Muscle of back (tissue), 11 donors: Measurements from ENCODE around the gene SLC25A33. TPM values are rescaled to one million over a fixed set of nuclear protein-coding genes. Genes with fewer than 3 reads are reported as not detected.

ENCODE experiments used
- DNase-seq, 3 donors: peaks; one replicate each; pipeline versions ENCODE4 v3.0.0 to v3.0.0-alpha.2; 2013
- polyA plus RNA-seq, 10 donors: library from polyadenylated mRNA; unstranded; fragments of 120-200 nt; gene quantifications; one replicate each; pipeline ENCODE4 v1.2.1, GENCODE V29; 2013; ENCODE audit not compliant: insufficient read length in 10 of 10

The SLC25A33 gene
- polyA plus RNA-seq, 10 donors, result 1.3 to 2.1 (median 1.4) TPM

- DNase-seq, result no peak
Observed at GRCh38 chr1:9580942-9581341, 41.7 kb downstream of the SLC25A33 start.

GRCh38 chr1:9586147-9586766 lies 47.0 kb downstream of the SLC25A33 start:
- no peak for DNase-seq

GRCh38 chr1:9588551-9589143 lies 49.4 kb downstream of the SLC25A33 start, which contains the start of gene TMEM201:
TMEM201 (plus strand) TSS chr1:9588911; CDS start chr1:9588931, 20 bp downstream.
- DNase-seq, result peak; percentile 94 to 97 (median 97)

- peak in 2 of 3 donors; percentile 31 to 72 for DNase-seq
Observed at GRCh38 chr1:9589144-9589718, 50.0 kb downstream of the SLC25A33 start.

GRCh38 chr1:9589719-9590157 lies 50.5 kb downstream of the SLC25A33 start:
- DNase-seq, result no peak

GRCh38 chr1:9590201-9590600 lies 50.9 kb downstream of the SLC25A33 start:
- no peak for DNase-seq

- peak in 1 of 3 donors; percentile 53 for DNase-seq
Observed at GRCh38 chr1:9590945-9591668, 51.8 kb downstream of the SLC25A33 start.

GRCh38 chr1:9591669-9592509 lies 52.6 kb downstream of the SLC25A33 start:
- peak in 2 of 3 donors; percentile 24 to 48 for DNase-seq

GRCh38 chr1:9592510-9593075 lies 53.3 kb downstream of the SLC25A33 start:
- no peak for DNase-seq

GRCh38 chr1:9593147-9593491 lies 53.9 kb downstream of the SLC25A33 start:
- DNase-seq, result no peak

- DNase-seq, result peak; percentile 66 to 86 (median 69)
Observed at GRCh38 chr1:9593492-9594465, 54.5 kb downstream of the SLC25A33 start.

- DNase-seq, result no peak
Observed at GRCh38 chr1:9594471-9595155, 55.3 kb downstream of the SLC25A33 start.

GRCh38 chr1:9595156-9595967 lies 56.1 kb downstream of the SLC25A33 start:
- DNase-seq, result peak in 1 of 3 donors; percentile 30

GRCh38 chr1:9595968-9596340 lies 56.7 kb downstream of the SLC25A33 start:
- peak in 1 of 3 donors; percentile 22 for DNase-seq

GRCh38 chr1:9596415-9597123 lies 57.3 kb downstream of the SLC25A33 start:
- DNase-seq, result peak in 2 of 3 donors; percentile 38 to 64

- DNase-seq, result no peak
Observed at GRCh38 chr1:9597361-9598315, 58.4 kb downstream of the SLC25A33 start.

- no peak for DNase-seq
Observed at GRCh38 chr1:9598316-9598700, 59.0 kb downstream of the SLC25A33 start.
